Caki2 (cell line): ENCODE results near the gene VASH1. TPM values are rescaled to one million over a fixed set of nuclear protein-coding genes. Genes with fewer than 3 reads are reported as not detected.

ENCODE experiments used
- DNase-seq: peaks from one replicate; pipeline ENCODE4 v3.0.0-alpha.2; 2015; ENCODE audit warnings: low read depth
- in situ Hi-C: cut with HindIII; loops from 2 replicates; pipeline ENCODE4 v1.10.0; 2016; ENCODE audit warnings: low sequenced_read_pairs, low pct_unique_long_range_greater_than_20kb, mixed read lengths
- total RNA-seq: library from RNA; depleted of rRNA; stranded (reverse); fragments of >200 nt; shearing (Covaris generic); gene quantifications from 2 replicates; pipeline ENCODE4 v1.2.3, GENCODE V29; 2014; ENCODE audit warnings: low replicate concordance

VASH1 gene
- total RNA-seq, 1 experiment from 2014 or later = not detected

GRCh38 chr14:76780058-76780345, 18.7 kb downstream of the VASH1 start:
- in situ Hi-C loops = no loop called here
- DNase-seq = no peak

GRCh38 chr14:76780360-76780759, 19.1 kb downstream of the VASH1 start:
- no peak for DNase-seq

GRCh38 chr14:76780875-76781647, 19.8 kb downstream of the VASH1 start:
- no peak for DNase-seq
- in situ Hi-C loops = no loop called here

More at GRCh38 chr14:76780360-76780759, 19.1 kb downstream of the VASH1 start:
- in situ Hi-C loops = no loop called here

- no peak for DNase-seq
- in situ Hi-C loops = no loop called here
These were observed 20.4 kb downstream of the VASH1 start for GRCh38 chr14:76781648-76782051.

- DNase-seq = no peak
- in situ Hi-C loops = no loop called here
These were observed 21.0 kb downstream of the VASH1 start for GRCh38 chr14:76782115-76782884.

GRCh38 chr14:76782885-76783566, 21.8 kb downstream of the VASH1 start:
- in situ Hi-C loops = no loop called here

GRCh38 chr14:76784266-76784874, 23.1 kb downstream of the VASH1 start:
- in situ Hi-C loops = no loop called here
- DNase-seq = no peak

More at GRCh38 chr14:76782885-76783566, 21.8 kb downstream of the VASH1 start:
- DNase-seq = no peak

GRCh38 chr14:76784881-76785280, 23.6 kb downstream of the VASH1 start:
- peak; percentile 51 for DNase-seq
- in situ Hi-C loops = no loop called here

GRCh38 chr14:76786601-76787000, 25.3 kb downstream of the VASH1 start:
- in situ Hi-C loops = no loop called here

GRCh38 chr14:76792422-76792821, 31.2 kb downstream of the VASH1 start:
- no peak for DNase-seq
- in situ Hi-C loops = no loop called here

More at GRCh38 chr14:76786601-76787000, 25.3 kb downstream of the VASH1 start:
- no peak for DNase-seq

- in situ Hi-C loops = no loop called here
- no peak for DNase-seq
These were observed 32.1 kb downstream of the VASH1 start for GRCh38 chr14:76793324-76793723.

GRCh38 chr14:76793956-76794355, 32.7 kb downstream of the VASH1 start:
- DNase-seq = no peak
- in situ Hi-C loops = no loop called here

GRCh38 chr14:76806446-76806845, 45.2 kb downstream of the VASH1 start:
- in situ Hi-C loops = no loop called here

GRCh38 chr14:76808011-76808410, 46.7 kb downstream of the VASH1 start:
- no peak for DNase-seq
- in situ Hi-C loops = no loop called here

More at GRCh38 chr14:76806446-76806845, 45.2 kb downstream of the VASH1 start:
- no peak for DNase-seq

GRCh38 chr14:76808990-76809389, 47.7 kb downstream of the VASH1 start:
- in situ Hi-C loops = no loop called here

GRCh38 chr14:76810525-76810924, 49.3 kb downstream of the VASH1 start:
- no peak for DNase-seq
- in situ Hi-C loops = no loop called here

More at GRCh38 chr14:76808990-76809389, 47.7 kb downstream of the VASH1 start:
- DNase-seq = no peak

- in situ Hi-C loops = no loop called here
- peak; percentile 2 for DNase-seq
These were observed 49.7 kb downstream of the VASH1 start for GRCh38 chr14:76810953-76811400.

GRCh38 chr14:76811561-76811960, 50.3 kb downstream of the VASH1 start:
- no peak for DNase-seq
- in situ Hi-C loops = no loop called here

- in situ Hi-C loops = no loop called here
- DNase-seq = no peak
These were observed 50.8 kb downstream of the VASH1 start for GRCh38 chr14:76812093-76812421.
